G401.6 (cell line): Measurements from ENCODE around the gene SLCO2A1.

Source experiments
- FAIRE-seq: peaks from 2 replicates; lab custom pipeline; 2012; peaks lifted over from hg19 to GRCh38; lab: Jason Lieb, UNC

Gene SLCO2A1

GRCh38 chr3:133980035-133980434 is 49.7 kb downstream of the SLCO2A1 start:
- FAIRE-seq, result no peak

DNA sequence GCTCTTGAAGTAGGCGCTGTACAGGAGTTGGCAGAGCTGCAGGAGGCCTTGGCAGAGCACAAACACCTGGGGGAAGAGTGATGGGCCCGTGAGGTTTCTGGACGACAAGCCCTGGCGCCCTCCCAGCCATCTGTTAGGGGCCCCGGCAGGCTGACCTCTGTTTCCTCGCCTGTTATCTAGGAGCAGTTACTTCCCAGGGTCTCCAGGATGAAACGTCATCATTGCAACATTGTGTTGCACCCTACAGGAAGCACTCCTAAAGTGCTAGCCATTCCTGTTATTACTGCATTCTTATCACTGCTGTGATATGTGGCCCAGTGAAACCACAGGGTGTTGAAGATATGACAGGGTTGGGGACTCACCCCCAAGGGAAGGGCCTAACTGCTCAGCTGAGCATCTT is 50.2 kb downstream of the SLCO2A1 start:
- no peak for FAIRE-seq

DNA sequence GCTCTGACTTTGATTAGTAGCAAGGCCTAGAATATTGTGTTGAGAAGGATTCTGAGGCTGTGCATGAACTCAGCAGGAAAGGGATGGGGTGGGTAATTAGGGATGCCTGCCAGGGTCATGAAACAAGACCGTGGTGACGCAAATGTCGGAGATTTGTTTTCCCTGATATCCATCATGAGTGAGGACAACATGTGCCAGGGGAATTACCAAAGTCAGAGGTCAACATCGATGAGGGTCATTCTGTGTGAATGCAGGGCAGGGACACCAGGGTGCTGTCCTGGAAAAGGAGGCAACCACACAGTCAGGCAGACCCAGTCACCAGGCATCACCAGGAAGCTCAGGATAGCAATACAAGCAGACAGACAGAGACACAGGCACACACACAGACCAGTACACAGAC is 52.2 kb downstream of the SLCO2A1 start:
- no peak for FAIRE-seq

DNA sequence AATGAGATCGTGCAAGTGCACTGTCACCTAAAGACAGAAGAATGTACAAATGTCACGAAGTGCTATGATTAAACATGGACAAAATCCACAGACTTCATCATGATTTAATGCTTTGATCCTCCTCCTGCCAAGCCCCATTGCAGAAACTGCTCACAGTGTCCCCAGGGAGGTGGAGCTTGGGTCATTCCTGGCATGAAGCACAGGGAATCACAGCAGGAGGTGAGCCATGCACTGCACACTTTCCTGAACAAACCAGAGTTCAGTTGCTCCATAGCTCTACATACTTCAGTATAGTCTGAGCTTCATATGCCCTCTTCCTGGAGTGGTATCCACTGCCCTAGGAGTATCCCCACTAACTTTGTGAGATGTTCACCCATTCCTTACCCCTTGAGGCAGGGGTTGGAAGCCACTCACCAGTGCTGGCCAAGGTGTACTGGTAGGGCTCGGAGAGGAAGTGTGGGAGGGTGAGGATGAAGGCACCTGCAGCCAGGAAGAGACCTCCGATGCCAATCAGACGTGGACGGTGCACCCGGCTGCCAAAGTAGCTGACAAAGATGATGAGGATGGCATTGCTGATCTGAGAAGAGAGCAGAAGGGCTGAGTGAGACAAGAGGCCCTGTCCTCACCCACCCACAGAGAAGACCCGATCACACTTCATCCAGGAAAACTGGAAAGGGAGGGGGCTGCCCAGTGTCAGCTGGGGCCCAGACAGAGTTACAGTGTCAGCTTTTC is 56.3 kb downstream of the SLCO2A1 start:
- FAIRE-seq, result no peak

- no peak for FAIRE-seq
These were observed 57.6 kb downstream of the SLCO2A1 start for GRCh38 chr3:133972156-133972555.

GRCh38 chr3:133970916-133971315 is 58.8 kb downstream of the SLCO2A1 start:
- FAIRE-seq, result no peak

DNA sequence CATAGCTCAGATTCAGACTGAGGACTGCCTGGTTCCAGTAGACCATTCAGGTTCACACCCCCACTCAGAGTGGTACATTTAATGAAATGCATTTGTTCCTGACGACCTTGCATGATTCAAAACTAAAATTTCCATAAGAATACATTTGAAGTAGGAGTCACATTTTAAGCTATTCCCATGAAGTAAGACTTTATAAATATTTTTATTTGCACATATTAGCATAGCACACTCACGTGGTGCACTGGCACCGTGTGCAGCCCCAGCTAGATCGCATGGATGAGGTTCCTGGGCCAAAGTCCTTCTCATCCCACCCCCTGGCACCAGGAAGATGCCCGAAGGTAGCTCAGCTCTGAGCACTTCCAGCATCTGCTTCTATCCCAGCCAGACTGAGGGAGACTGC is 59.4 kb downstream of the SLCO2A1 start:
- no peak for FAIRE-seq

GRCh38 chr3:133967992-133968892 is 61.5 kb downstream of the SLCO2A1 start:
- FAIRE-seq, result no peak

DNA sequence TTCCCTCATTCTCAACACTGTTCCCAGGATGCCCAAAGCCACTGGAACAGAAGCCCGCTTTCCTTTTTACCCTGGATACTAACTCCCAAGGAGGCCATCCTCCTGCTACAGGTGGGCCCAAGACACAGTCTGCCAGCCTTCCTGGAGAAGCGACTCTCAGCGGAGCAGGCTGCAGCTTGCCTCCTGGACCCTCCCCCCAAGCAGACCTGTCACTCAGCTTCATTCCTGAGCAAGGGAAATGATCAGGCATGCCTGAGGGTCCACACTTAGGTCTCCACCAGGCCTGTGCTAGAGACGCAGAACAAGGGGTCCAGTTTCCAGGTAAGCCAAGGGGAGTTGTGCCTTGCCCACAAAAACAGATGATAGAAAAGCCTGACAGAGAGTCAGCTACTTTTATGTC is 62.8 kb downstream of the SLCO2A1 start:
- FAIRE-seq, result no peak

DNA sequence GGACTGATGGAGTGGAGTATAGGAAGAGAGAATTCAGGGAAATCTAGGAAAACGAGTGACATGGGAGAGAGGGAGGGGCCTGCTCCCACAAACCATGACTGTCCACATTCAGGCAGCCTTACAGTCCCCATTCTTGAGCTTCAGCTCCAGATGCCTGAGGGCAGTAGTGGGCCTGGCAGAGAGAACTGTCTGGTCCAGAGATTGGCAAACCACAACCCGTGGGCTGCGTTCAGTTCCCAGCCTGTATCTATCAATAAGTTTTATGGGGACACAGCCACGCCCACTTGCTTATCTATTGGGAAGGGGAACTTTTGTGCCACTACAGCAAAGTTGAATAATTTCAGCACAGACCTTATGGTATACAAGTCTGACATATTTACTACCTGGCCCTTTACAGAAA is 63.8 kb downstream of the SLCO2A1 start:
- FAIRE-seq, result no peak

- no peak for FAIRE-seq
These were observed 64.6 kb downstream of the SLCO2A1 start for GRCh38 chr3:133965013-133965570.

- no peak for FAIRE-seq
These were observed 65.2 kb downstream of the SLCO2A1 start for GRCh38 chr3:133964547-133964946.

GRCh38 chr3:133963657-133964396 is 65.9 kb downstream of the SLCO2A1 start:
- FAIRE-seq, result no peak

DNA sequence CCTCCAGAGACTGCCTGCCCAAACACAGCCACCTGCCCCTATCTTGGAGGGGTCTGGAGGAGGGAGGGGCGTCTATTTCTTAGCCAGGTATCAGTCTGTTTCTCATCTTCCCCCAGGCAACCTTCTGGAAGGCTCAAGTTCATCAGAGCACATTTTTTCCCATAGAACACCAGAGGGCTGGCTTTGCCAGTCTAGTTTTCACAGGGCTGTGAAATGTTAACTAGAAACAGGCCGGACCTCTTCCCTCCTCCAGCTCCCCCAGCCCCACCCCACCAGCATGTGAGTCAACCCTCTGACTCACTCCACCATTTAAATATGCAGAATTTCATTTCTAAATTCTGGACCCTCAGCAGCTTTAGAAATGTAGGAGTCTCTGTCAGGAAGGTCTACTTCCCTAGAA is 66.9 kb downstream of the SLCO2A1 start:
- no peak for FAIRE-seq

DNA sequence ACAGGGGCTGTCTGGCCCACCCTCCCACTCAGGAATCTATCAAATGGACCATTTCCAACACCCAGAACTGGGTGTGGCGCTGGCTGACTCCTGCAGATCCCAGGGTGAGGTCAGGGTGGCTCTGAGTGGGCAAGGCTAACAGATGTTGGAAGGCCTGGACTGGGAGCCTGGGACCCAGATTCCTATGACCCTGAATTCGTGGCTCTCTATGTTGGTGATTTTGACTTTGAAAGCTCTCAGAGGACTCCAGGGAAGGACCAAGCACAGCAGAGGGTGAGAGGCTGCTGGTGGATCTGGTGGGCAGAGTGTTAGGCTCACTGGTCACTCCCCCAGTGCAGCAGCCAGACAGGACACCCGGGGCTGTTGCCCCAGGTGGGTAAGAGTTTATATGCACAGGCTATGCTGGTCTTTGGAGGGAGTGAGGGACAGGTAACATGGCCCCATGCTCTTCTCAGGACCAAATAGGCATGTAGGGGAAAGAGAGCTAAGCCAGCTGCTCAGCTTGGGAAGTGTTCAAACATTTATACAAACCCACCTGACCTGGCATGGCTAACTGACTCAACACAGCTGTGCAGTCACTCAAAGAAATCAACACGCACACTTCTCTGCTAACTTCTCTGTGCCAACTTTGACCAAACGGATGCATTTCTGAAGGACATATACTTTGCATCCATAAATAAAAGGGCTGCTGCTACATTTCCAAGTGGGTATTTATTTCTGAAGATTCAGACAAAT is 71.5 kb downstream of the SLCO2A1 start:
- no peak for FAIRE-seq

DNA sequence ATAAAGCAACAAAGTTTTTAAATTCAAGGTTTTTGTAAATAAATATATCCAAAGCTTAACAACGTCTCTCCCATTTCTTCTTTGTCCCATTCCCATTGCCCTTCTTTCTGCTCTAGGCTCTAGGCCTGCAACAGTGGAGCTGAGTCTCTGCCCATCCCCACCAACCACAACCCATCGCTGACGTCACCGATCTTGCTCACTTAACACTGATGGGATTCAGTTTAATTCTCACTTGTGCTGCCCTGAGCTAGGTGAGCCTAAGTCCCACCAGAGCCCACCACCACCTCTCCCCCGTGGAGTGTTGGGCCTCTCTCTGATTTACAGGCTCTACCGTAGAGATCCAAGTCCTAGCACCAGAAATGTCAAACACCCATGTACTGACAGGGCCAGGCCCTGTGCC is 72.7 kb downstream of the SLCO2A1 start:
- FAIRE-seq, result no peak

DNA sequence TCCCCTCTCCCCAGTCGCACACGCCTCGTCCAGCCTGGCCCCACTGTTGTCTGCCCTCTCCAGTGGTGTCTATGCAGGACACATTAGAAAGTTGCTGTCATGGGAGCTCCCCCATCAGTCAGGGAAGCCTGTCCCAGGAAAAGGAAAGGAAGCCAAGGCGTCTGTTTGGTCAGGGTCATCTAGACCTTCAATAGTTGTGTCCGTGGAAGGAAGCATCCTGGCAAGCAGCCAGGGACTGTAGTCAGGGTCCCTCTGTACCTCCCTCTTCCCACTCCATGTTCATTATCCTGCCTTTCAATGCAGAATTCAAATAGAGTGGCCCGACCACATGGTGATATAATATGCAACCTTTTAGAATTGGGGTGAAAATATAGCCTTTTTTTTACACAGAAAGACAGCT is 73.4 kb downstream of the SLCO2A1 start:
- FAIRE-seq, result no peak

DNA sequence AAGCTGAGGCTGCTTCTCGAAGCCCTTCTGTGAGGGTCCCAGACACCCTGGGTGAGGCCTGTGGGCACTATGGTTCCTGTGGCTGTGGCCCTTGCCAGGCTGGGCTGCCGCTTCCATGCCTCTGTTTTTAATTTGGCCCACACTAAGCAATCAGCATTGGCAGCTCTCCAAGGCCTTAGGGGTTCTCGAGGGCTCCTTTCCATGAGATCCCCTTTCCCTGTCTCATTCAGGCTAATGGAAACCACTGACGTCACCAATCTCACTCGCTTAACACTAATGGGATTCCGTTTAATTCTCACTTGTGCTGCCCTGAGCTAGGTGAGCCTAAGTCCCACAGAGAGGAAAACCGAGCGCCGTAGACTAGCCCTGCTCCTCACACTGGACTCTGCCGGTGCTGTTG is 73.8 kb downstream of the SLCO2A1 start:
- FAIRE-seq, result no peak

DNA sequence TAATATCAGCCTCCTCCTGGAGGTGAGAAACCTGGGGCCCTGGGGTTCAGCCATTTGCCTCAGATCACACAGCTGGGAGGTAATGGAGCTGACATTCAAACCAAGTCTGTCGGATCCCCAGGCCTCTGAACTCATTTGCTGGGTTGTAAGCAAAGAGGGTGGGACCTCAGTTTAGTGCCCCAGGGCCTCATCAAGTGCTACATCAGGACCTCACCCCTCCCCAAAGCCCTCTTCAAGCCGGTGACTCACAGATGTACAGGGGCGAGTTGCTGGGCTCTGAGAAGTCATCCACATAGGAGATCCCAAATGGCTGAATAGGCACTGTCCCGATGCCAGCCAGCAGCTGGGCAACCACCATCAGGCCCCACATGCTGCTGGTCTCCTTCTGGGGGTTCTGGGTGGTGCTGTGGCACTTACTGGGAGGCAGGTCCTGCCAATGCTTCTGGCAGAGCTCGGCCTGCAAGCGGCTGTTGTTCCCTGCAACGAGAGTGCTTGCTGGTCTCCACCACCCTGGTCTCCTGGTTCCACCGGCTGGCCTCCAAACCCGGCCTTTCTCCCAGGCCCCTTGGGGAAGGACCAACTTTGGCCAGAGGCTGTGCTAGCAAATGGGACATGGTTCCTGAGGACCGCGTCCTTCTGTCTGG is 74.9 kb downstream of the SLCO2A1 start:
- FAIRE-seq, result no peak

GRCh38 chr3:133953297-133953696 is 76.4 kb downstream of the SLCO2A1 start:
- FAIRE-seq, result no peak

DNA sequence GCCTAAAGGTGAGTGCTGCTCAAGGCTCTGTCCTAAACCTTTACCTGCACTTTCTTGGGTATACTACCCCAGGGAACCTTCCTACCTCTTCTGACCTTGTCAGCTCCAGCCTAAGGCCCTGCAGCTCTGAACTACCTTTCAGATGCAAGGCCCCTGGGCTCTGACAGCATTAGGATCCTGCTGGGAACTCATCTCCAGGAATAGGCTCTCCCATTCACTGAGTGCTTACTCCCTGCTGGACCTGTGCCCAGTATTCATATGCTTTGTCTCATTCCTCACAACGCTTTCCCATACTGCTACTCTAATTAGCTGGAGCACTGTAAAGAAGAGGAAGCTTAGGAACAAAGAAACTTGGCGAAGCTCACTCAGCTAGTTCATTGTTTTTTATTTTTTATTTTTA is 80.3 kb downstream of the SLCO2A1 start:
- no peak for FAIRE-seq
